GM18517 (cell line): ENCODE measurements around the gene WDR90.

Experiments used
- ATAC-seq: cut with Tn5 transposase; IDR thresholded peaks from one replicate; pipeline ENCODE4 v1.9.1; 2021; ENCODE audit warnings: mild to moderate bottlenecking, moderate library complexity; ENCODE audit not compliant: unreplicated experiment

Gene WDR90

DNA sequence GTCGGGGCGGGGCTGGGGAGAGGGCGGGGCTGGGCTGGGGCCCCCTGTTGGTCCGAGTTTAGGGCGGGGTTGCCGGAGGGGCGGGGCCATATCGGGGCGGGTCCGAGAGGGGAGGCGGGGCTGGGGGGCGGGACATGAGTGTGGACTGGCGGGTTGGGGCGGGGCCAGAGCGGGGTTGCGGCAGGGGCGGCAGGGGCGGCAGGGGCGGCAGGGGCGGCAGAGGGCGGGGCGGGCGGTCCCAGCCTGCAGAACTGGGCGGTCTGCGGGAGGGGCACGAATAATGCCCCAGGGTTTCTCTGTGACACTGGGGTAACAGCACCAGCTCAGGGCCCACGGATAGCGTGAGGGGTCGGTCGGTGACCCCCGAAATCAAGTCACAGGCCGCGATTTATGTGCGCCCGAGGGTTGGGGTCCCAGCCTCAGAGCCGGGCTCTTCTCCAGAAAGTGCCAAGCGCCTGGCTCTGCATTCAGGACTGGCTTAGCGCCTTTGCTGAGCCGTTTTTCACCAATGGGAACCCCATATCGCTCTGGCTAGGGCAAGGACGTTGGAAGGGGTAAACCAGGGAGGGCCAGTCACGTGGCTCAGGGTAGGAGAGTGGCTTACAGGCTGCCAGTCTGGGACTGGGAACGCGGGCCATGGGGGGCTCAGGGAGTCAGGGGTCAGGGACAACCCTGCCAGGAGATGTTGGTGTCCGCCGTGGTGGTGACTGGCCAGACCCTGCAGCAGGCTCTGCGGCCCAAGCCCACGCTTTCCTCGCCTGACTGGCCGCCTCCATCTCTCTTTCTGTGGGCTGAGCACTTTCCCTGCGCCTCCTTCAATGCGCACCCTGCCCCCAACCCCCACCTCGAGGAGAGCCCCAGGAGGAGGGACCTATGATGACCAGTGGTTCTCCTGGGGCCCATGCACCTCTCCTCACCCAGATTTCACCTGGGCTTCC, 11.8 kb upstream of the WDR90 start:
- ATAC-seq = no peak

DNA sequence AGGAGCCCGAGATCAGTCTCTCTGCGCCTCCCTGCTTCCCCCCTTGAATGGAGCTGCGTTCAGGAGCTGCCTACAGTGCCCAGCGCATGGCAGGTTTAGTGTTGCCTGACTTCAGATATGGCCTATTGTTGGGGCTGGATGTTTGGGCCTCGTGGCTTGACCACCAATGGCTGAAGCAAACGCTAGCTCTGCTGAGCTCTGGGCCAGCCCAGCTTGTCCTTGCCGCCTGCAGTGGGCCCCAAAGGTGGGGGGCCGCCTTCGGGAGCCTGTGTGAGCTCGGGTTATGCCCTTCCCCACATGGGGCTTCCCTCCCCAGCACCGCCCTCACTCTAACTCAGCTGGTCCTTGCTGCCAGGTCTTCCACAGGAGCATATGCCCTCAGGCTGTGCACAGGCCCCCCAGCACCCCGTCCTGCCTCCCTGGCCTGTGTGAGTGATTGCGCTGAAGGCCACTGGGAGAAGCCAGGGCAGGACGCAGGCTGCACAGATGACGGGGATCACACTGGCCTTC, 11.1 kb upstream of the WDR90 start:
- ATAC-seq = no peak

DNA sequence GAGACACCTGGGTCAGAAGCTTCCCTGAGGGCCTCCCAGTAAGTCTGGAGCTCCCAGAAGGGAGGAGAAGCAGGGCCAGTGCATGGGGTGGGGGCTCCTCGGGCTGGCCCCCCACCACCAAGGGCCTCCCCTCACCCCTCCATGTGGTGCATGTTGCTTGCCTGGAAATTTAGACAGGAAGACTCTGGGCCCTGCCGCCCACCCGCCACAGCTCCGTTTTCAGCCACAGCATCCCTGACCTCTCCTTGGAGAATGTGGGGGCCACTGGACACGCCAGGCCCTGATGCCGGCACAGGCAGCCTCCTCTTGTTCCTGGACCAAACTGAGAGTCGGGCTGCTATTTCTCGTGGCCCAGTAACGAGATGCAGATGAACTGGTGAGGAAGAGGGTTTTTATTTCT, 10.3 kb upstream of the WDR90 start:
- no peak for ATAC-seq

DNA sequence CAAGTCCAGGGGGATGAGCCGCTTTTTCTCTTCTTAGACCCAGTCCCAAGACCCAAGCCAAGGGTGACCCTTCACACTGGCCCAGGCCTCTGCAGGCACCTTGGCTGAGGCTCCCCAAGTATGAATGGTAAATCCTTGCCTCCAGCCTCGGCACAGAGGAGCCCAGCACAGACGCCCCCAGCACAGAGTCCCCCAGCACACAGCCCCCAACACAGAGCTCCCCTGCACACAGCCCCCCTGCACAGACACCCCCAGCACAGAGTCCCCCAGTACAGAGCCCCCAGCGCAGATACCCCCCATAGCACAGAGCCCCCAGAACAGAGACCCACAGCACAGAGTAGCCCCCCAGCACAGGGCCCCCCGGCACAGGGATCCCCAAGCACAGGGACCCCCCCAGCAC, 8.6 kb upstream of the WDR90 start:
- no peak for ATAC-seq

DNA sequence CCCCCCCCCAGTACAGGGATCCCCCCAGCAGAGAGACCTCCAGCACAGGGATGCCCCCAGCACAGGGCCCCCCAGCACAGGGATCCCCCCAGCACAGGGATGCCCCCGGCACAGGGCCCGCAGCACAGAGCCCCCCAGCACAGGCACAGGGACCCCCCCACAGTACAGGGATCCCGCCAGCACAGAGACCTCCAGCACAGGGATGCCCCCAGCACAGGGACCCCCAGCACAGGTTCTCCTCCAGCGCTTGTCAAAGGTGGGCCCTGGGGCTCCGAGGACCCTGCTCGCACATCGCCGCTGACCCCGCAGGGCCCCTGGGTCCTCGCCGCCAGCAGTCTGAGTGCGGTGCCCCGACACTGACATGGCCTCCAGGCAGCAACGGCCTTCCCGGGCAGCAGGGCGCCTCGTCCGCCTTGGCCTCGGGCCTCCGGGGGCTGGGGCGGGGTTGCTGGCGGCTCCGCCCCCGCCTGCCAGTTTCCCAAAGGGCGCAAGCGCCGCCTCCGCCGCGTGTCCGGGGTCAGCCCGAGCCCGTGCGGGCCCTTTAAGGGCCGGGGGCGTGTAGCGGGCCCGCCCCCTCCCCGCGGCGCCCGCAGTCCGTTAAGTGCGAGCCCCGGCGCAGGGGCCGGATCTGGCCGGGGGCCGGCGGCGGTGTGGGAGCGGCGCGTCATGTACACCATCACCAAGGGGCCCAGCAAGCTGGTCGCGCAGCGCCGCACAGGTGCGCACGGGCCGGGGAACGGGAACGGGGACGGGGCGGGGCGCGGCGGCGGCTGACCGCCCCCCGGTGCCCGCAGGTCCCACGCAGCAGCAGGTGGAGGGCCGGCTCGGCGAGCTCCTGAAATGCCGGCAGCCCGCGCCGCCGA, 7.6 kb upstream of the WDR90 start, which contains the start of gene MCRIP2:
Gene MCRIP2, plus strand, starts transcription at position 503 of the 863 bp plus-strand sequence. Its CDS starts 164 bp downstream, at position 667.
- peak; percentile 43 for ATAC-seq

DNA sequence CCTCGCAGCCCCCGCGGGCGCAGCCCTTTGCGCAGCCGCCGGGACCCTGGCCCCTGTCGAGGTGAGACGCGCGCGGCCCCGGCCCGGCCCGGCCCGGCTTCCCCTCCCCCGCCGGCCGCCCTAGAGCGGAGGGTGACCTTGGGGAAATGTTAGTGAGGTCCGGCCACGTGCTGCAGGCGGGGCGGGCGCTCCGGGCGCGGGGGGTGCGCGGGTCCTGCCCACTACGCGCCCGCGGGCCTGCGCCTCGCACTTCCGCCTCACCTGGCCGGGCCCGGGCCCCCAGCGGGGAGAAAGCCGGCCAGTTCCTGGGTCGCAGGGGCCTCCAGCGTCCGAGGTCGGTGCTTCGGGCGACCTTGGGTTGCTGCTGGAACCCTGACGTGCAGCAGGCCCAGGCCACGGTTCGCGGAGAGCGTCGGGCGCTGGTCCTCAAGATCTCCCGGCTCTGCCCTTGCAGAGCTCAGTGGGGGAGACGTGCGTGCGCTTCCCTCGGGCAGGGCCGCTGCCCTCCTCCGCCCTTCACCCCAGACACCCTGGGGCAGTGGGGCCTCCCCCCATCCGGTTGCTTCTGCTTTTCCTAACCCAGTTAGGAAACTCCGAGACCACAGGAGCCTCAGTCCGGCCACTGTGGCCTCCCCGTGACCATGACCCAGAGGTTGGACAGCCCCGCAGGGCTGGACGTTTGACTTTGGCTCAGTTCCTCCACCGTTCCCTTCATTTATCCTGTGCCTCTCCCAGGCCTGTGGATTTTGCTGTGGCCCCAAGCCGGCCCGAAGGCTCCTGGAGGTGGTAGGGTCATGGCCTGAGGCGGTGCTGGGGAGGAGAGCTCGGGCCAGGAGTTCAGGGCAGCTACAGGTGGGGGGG, 6.7 kb upstream of the WDR90 start:
- ATAC-seq = peak; percentile 25

DNA sequence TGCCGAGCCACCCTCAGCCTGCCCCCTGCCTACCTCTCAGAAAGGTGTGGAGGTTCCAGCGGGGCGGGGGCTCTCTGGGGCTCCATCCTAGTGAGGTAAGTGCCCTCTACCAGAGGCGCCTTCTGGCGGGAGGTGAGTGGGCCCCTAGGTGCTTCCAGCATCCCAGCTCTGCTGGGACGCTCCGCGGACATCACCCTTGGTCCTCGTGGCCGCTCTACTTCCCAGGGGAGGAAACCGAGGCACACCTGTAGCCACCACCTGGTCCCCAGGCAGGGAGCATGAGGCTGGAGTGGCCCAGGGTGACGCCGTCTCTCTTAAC, 6.2 kb upstream of the WDR90 start:
- no peak for ATAC-seq

DNA sequence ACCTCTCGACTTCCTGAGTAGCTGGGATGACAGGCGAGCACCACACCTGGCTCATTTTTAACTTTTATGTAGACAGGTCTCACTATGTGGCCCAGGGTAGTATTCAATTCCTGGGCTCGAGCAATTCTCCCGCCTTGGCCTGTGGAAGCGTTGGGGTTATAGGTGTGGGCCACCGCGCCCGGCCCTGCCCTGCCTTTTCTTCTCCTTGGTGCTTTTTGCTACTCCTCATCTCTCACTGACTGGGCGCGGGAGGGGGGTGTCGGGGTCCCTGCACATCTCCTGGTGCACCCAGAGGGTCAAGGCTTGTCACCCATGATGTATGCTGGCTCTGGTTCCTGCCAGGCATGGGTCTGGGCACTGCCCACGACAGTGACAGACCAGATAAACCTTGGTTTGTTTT, 4.6 kb upstream of the WDR90 start:
- no peak for ATAC-seq

DNA sequence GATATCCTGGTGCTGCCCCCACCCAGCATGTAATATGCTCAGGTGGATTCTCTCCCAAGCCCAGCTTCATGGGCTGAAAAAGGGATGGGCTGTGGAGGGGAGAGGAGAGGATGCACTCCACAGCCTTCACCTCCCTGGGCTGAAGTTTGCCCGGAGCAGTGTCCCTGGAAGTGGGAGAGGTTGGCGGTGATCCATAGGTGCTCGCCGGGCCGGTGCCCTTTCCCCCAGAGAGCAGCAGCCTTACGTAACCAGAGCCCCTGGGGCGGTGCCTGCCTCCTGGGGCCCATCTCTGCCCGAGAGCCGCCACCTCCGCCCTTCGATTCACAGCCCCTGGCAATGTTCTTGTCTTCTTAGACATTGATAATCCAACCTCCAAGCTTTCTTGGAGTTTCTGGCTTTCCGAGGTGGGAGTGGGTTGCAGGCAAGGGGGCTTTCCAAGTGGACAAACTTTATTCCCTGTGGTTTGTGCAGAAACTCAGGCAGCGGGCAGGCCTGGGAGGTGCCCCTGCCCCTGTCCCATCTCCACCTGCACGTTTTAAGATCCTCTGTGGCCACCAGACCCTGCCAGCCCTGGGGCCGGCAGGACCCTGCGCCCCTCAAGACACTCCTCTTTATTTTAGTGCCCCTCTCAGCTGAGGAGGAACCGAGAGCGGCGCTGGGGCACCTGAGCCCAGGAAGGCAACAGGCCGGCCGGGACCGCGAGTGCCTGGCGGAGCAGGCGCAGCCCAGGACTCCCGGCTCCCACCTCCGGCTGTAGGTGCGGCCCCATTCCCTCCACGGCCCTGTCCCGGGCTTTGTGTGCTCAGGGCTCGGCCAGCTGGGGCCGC, 3.1 kb upstream of the WDR90 start:
- ATAC-seq = no peak

DNA sequence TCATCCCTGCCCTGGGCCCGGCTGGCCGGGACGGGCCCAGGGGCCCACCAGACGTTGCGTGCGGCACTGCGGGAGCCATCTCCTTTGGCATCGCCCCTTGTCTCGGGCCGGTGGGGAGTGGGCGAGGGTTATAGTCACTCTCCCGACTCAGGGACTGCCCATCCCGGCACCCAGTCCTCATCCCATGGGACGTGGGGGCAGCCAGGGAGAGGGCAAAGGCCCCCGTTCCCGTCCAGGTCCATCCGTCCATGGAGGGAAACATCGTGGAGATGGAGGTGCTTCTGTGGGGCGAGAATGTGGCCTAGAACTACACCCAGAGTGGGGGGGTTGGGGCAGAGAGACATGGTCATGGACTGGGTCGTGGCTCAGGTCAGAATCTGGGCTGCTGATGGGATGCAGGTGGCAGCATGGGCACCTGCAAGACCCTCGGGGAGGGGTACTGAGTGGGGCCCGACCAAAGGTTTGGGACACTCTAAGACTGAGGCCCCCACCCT, 2.4 kb upstream of the WDR90 start:
- no peak for ATAC-seq

DNA sequence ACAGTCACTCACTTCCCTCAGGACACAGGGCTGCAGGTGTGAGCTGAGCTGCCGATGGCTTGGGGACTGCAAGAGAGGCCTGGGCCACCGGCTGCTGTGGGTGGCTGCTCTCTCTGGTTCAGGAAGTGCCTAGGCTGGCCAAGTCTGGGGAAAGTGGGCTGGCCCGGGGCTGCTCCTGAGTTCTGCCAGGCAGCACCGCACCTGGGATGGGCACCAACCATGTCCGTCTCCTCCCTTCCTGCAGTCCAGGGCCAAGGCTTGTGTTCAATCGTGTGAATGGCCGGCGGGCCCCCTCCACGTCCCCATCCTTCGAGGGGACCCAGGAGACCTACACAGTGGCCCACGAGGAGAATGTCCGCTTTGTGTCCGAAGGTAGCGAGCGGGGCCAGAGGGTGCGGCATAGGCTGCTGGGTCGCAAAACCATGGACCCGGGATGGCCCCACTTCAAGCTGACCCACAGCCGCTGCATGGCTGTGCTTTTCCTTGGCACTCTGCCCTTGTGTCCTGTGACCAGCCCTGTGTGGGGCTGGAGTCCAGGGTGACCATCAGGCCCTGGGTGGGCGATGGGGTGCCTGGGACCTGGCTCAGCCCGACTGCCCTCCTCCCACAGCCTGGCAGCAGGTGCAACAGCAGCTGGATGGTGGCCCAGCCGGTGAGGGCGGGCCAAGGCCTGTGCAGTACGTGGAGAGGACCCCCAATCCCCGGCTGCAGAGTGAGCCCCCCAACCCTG, 1.8 kb upstream of the WDR90 start:
- no peak for ATAC-seq

DNA sequence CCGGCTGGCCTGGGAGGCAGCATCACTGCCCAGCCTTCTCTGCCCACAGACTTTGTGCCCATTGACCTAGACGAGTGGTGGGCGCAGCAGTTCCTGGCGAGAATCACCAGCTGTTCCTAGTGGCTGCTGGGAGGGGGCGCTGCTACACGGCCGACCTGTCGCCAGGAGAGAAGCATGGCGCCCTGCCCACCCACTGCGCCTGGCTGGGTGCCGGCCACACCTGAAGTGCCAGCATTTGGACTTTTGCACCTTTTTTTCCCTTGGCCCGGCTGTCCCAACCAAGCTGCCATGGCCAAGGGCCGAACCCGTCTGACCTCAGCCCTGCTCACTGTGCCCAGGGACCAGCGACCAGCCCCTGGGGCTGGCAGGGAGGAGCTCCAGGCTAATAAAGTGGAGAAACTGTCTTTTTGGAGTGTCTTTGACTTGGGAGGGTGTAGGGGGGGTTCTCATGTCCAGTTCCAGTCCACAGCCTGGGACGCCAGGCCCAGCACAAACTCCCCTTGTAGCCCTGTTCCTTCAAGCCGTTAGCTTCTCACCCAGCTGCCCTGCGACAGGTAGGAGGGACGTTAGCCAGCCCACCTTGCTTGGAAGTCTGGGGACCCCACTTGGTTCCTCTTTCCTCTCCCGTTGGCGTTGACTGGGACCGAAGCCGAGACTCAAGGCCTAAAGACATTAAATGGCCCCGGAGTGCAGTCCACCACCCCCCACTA, 939 bp upstream of the WDR90 start:
- ATAC-seq = no peak

DNA sequence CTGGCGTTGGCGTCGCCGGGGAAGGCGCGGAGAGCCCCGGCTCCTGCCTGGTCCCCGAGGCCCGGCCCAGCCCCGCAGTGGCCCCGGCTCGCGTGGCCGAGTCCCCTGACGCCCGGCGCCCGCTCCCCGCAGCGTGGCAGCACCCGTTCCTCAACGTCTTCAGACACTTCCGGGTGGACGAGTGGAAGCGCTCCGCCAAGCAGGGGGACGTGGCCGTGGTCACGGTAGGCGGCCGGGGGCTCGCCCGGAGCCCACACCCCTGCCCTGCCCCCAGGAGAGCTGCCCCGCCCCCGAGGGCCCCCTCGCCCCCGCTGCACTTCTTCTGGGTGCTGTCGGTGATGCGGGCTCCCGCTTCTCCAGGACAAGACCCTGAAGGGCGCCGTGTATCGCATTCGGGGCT, 466 bp downstream of the WDR90 start:
- peak; percentile 5 for ATAC-seq

DNA sequence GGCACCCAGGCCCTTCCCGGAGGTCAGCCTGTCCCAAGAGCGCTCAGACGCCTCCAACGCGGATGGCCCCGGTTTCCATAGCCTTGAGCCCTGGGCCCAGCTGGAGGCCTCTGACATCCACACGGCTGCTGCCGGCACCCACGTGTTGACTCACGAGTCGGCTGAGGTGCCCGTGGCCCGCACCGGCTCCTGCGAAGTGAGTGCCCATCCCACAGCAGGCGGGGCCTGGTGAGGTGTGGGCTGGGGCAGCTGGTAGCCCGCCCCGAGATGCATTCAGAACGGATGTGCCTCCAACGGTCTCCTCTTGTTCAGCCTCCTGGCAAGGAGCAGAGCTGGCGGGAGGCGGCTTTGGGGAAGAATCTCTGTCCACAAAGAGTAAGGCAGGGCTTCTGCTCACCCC, 2.7 kb downstream of the WDR90 start:
- ATAC-seq = no peak

DNA sequence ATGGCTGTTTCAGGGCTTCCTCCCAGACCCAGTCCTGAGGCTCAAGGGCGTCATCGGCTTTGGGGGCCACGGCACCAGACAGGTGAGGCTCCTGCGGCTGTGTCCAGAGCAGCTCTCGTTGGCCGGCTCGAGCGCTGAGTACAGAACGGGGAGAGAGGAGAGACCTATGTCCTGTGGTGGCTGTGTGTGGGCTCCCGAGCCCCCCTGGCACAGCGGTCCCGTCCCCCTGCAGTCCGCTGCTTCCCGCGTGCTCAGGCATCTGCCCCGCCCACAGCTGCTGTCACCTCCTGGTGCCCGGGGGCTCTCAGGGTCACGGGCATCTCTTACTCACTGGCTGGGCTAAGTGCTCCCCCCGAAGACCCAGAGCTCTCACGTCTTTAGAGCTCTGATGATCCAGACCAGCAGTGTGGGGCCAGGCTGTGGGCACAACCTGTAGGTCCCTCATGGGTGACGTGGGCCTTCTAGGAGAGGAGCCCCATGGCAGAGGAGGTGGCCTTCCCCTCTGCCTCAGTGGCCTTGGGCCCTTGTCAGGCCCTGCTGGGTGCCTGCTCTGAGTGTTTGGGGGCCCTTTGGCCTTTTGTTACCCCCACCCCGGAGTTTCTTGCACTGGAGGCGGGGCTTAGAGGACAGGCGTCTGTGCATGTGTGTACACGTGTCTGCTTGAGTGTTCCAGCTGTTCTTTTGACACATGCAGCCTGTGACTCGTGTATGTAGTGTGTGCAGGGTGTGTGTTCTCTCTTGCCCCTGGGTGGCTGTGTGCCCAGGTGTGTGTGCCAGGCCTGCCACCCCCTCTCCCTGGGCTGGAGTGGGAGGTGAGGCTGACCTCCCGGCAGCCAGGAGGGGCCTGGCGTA, 3.5 kb downstream of the WDR90 start:
- ATAC-seq = no peak

DNA sequence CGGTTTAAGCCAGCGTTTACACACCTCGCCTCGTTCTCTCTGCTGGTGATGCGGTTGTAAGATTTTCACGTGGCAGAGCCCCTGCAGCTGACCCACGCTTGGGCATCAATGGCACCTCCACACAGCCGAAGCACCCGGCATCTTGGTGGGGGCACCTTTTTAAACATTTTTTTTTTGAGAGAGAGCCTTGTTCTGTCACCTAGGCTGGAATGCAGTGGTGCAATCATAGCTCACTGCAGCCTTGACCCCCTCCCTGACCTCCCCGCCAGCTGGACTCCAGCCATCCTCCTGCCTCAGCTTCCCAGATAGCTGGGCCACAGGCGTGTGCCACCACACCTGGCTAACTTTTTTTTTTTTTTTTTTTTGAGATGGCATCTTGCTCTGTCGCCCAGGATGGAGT, 4.9 kb downstream of the WDR90 start:
- no peak for ATAC-seq

DNA sequence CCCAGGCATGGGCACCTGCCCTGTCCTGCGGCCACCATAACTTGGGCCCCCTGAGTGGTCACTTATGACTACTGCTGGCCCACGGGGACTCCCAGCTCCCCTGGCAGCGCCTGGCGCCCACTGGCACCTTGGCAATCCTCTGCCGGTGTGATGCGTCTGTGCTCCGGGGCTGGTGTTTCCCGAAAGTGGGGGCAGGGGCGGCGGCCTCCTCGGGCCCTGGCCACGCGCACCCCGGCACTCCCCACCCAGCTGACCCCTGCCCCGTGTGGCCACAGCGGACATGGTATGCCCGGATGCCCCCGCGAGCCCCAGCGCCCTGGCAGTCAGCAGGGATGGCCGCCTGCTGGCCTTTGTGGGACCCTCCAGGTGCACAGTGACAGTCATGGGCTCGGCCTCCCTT, 8.3 kb downstream of the WDR90 start:
- ATAC-seq = no peak
